Heart left ventricle (tissue), 13 donors: ENCODE results near the gene FAM20B.

Experiments
- POLR2A ChIP-seq, 2 donors: fragments of 450-650 bp; IDR thresholded peaks; one replicate each; pipeline ENCODE4 v1.6.1; 2017; ENCODE audit warnings: antibody characterized with exemption in 2 of 2, mild to moderate bottlenecking in 2 of 2, moderate library complexity in 2 of 2
- TF ChIP-seq, protein P1 (sequence below), 12 donors: fragments of 200-600 bp; sonication (generic) in 4 of 12; IDR thresholded peaks; one replicate each; pipeline versions ENCODE4 v1.5.0 to v1.8.0; 2018 to 2022; ENCODE audit warnings: antibody characterized with exemption in 12 of 12, mild to moderate bottlenecking in 5 of 12
- donor health status: ischemic (EF 13 %, LVEDD 7.1; RV severe dilation, severe dysfunction).
- donor health status: DM: no; HTN: yes; CAD: no.
- donor health status: DM: no; HTN: no; CAD: no.
- donor health status: ischemic (EF 25% LVEDD 6.9; RV normal size, moderate dysfunction).
- donor health status: ischemic (EF 25% LVEDD 5.7; RV mildly dilated, moderate dysfunction).
- donor health status: ischemic (EF 35%, LVEDD 5.7; RV mildly dilated, moderate dysfunction).
- donor health status: nonischemic (EF 11% LVEDD 7.7; RV severe dilation, severe dysfunction).
- donor health status: DM: yes; HTN: yes; CAD: no.
- donor health status: PGD.
- donor health status: ischemic (EF 29% LVEDD 5.4; RV normal size, mild dysfunction).
- donor health status: nonischemic (EF 23%, LVEDD 6.1; RV moderate dilation, normal function).

DNA sequence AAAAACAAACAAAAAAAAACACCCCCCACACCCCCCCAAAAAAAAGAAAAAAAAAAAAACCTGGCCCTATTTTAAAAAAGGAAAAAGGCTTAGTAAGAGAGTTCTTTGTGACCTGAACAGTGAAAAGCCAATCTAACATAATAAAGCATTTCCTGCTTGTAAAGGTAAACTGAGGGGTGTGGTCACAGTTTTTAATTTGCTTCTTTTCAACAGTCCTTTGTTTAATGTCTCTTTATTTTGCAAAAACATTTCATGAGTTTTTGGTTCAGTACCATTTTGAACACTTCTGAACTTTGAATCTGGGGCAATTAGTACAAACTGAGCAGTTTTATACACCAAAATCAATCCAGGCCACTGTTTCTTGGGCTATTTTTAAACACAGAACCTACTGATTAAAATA is 93.8 kb downstream of the FAM20B start:
- TF ChIP-seq, protein P1, sequence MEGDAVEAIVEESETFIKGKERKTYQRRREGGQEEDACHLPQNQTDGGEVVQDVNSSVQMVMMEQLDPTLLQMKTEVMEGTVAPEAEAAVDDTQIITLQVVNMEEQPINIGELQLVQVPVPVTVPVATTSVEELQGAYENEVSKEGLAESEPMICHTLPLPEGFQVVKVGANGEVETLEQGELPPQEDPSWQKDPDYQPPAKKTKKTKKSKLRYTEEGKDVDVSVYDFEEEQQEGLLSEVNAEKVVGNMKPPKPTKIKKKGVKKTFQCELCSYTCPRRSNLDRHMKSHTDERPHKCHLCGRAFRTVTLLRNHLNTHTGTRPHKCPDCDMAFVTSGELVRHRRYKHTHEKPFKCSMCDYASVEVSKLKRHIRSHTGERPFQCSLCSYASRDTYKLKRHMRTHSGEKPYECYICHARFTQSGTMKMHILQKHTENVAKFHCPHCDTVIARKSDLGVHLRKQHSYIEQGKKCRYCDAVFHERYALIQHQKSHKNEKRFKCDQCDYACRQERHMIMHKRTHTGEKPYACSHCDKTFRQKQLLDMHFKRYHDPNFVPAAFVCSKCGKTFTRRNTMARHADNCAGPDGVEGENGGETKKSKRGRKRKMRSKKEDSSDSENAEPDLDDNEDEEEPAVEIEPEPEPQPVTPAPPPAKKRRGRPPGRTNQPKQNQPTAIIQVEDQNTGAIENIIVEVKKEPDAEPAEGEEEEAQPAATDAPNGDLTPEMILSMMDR (IDR thresholded peaks at IDR 0.05), result no peak
- no peak for TF ChIP-seq POLR2A (IDR thresholded peaks at IDR 0.05)
